GM12874 (cell line): ENCODE measurements around the gene SEMA4C.

ENCODE experiments used
- CTCF ChIP-seq: IDR thresholded peaks from 2 replicates; pipeline ENCODE4 v1.5.1; 2011; ENCODE audit warnings: low read depth, mild to moderate bottlenecking, control low read depth, low read length, moderate library complexity; ENCODE audit not compliant: insufficient read depth

SEMA4C gene

GRCh38 chr2:96866149-96866548, 3.7 kb downstream of the SEMA4C start:
- TF ChIP-seq CTCF, result no peak

GRCh38 chr2:96865654-96866053, 4.2 kb downstream of the SEMA4C start:
- no peak for TF ChIP-seq CTCF

- no peak for TF ChIP-seq CTCF
These were observed 5.4 kb downstream of the SEMA4C start for GRCh38 chr2:96864343-96865091.

GRCh38 chr2:96863575-96864342, 6.1 kb downstream of the SEMA4C start:
- no peak for TF ChIP-seq CTCF

GRCh38 chr2:96861074-96861473, 8.8 kb downstream of the SEMA4C start:
- TF ChIP-seq CTCF, result no peak

GRCh38 chr2:96860065-96861029, 9.5 kb downstream of the SEMA4C start:
- no peak for TF ChIP-seq CTCF

- TF ChIP-seq CTCF, result no peak
These were observed 10.2 kb downstream of the SEMA4C start for GRCh38 chr2:96859681-96860064.
